ENCODE data around the gene ZBTB17. TPM values are rescaled to one million over a fixed set of nuclear protein-coding genes. Genes with fewer than 3 reads are reported as not detected.
A peak's percentile ranks its signal among the peaks of the same experiment; 100 is the strongest.

The ZBTB17 gene
- total and polyA plus RNA-seq, 9 of the 15 experiments (the other 6 are each of a cell fraction or from before 2014, with no cell fraction given): 1.1 to 53.4 (median 29.6) TPM

DNA sequence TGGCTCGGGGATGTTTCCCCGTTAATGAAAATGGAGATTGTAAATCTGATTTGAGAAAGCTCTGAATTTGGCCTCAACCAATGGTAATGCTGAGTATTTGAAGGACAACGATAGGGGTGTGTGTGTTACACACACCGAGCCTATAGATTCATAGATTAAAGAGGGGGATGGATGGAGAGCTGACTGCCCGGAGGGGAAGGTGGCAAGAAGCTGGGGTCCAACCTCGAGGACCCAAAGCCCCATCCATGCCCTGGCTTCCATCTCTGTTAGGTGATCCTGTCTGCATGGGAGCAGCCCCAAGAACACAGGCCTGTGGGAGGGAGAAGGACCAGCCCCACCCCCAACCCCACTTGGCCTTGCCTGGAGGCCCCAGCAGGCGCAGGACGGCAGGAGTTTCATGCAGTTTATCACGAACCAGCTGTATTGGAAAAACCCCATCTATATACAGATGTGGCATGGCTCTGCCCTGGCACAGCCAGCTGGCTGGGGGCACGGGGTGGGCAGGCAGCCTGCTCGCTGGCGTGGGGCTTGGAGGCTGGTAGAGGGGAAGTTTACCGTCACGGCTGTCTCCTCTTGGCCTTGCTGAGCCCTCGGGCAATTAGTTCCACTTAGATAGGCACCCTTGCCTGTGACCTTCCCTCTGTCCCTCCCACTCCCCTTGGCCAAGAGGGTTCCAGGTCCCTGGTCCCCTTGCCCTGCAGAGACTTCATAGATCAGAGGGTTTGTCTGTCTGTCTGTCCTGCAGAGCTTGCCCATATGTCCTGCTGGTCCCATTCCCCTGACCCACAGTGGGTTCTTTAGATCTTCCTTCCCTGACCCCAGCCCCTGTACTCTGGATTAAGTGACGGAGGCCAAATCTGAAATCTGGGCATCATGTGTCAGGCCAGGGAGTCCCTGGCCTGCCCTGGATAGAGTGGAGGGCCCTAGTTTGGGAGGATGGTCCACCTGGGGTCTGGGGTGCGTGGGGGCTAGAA, 38.9 kb upstream of the ZBTB17 start (continued):
- TF ChIP-seq ZBTB40 (IDR thresholded peaks at IDR 0.05): no peak
- no peak for TF ChIP-seq ZBTB40 (CRISPR knock-in tag; IDR thresholded peaks at IDR 0.05)
- TF ChIP-seq GMEB1 (CRISPR knock-in tag; IDR thresholded peaks at IDR 0.05): no peak
- TF ChIP-seq PTTG1 (tag; IDR thresholded peaks at IDR 0.05; ENCODE audit: low read depth): no peak
- TF ChIP-seq, protein P1, sequence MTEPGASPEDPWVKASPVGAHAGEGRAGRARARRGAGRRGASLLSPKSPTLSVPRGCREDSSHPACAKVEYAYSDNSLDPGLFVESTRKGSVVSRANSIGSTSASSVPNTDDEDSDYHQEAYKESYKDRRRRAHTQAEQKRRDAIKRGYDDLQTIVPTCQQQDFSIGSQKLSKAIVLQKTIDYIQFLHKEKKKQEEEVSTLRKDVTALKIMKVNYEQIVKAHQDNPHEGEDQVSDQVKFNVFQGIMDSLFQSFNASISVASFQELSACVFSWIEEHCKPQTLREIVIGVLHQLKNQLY (CRISPR knock-in tag; conservative IDR thresholded peaks at IDR 0.05): no peak
- TF ChIP-seq ADNP (tag; IDR thresholded peaks at IDR 0.05): no peak
- TF ChIP-seq BCL6 (CRISPR knock-in tag; IDR thresholded peaks at IDR 0.05): no peak
- TF ChIP-seq NR1H2 (CRISPR knock-in tag; IDR thresholded peaks at IDR 0.05): no peak
- peak; percentile 33 for TF ChIP-seq HMGN3 (IDR thresholded peaks at IDR 0.05; ENCODE audit: borderline replicate concordance, extremely low read depth, insufficient read length, low read depth, low read length)
- no peak for TF ChIP-seq ZNF134 (CRISPR knock-in tag; conservative IDR thresholded peaks at IDR 0.05)
- TF ChIP-seq CHAMP1 (IDR thresholded peaks at IDR 0.05): no peak
- TF ChIP-seq GATA2 (CRISPR knock-in tag; IDR thresholded peaks at IDR 0.05): no peak
- TF ChIP-seq ZNF23 (CRISPR knock-in tag; IDR thresholded peaks at IDR 0.05): no peak

Measured in K562 (cell line).